A549 (cell line): ENCODE measurements around the gene ZNF570. TPM values are rescaled to one million over a fixed set of nuclear protein-coding genes. Genes with fewer than 3 reads are reported as not detected.

Experiments used
- ATAC-seq, 2 experiments: fragments of 200-7000 bp in 1 of 2; fragments of >200 bp in 1 of 2; cut with Nextera tagmentation in 1 of 2; cut with Tn5 transposase in 1 of 2; 3 replicates each; pipeline versions ENCODE4 v1.8.0 to v1.9.1; 2018 to 2020; ENCODE audit warnings: mild to moderate bottlenecking in 1 of 2, moderate library complexity in 1 of 2
- CTCF ChIA-PET: fragments of 300-600 bp; sonication (Branson Sonifier 250); formaldehyde crosslinking; extraction: SDS; loops from one replicate; lab custom pipeline; 2021; ENCODE audit warnings: antibody characterized with exemption, inconsistent platforms; lab: Yijun Ruan, JAX
- POLR2A ChIA-PET: fragments of 350-600 bp; formaldehyde crosslinking; extraction: SDS; loops from one replicate; lab custom pipeline; 2021; ENCODE audit warnings: antibody characterized with exemption, inconsistent platforms; lab: Yijun Ruan, JAX
- DNase-seq, 2 experiments: peaks; one replicate each; pipeline versions ENCODE4 v3.0.0 to v3.0.0-alpha.2; 2011 to 2016; ENCODE audit warnings: low read depth in 1 of 2, low spot score in 1 of 2
- FAIRE-seq: peaks from 2 replicates; lab custom pipeline; 2011; peaks lifted over from hg19 to GRCh38; lab: Jason Lieb, UNC
- H3K27ac ChIP-seq, 2 experiments: fragments of >200 bp; sonication (Bioruptor Twin); formaldehyde crosslinking; 3 replicates each; pipeline ENCODE4 v1.5.1; 2016 to 2017
- H3K4me1 ChIP-seq: fragments of >200 bp; sonication (Bioruptor Twin); formaldehyde crosslinking; 3 replicates; pipeline ENCODE4 v1.6.1; 2016
- H3K4me2 ChIP-seq: fragments of >200 bp; sonication (Bioruptor Twin); formaldehyde crosslinking; 3 replicates; pipeline ENCODE4 v1.6.1; 2016
- H3K4me3 ChIP-seq: fragments of >200 bp; sonication (Bioruptor Twin); formaldehyde crosslinking; 3 replicates; pipeline ENCODE4 v1.5.1; 2016
- H3K9me3 ChIP-seq: fragments of >200 bp; sonication (Bioruptor Twin); formaldehyde crosslinking; 3 replicates; pipeline ENCODE4 v1.6.1; 2016
- CBX8 ChIP-seq: fragments of 200-600 bp; sonication (generic); IDR thresholded peaks from 2 replicates; pipeline ENCODE4 v1.6.1; 2016
- EP300 ChIP-seq, 2 experiments: fragments of >200 bp; sonication (Bioruptor Twin); formaldehyde crosslinking; IDR thresholded peaks; 2 replicates in 1 of 2; 3 replicates in 1 of 2; pipeline ENCODE4 v1.6.1; 2016 to 2017
- FOSL2 ChIP-seq, 2 experiments: fragments of 450-650 bp in 1 of 2; fragments of >200 bp in 1 of 2; sonication (Bioruptor Twin) in 1 of 2; formaldehyde crosslinking; IDR thresholded peaks; 2 replicates each; pipeline versions ENCODE4 v1.5.0 to v1.6.1; 2016 to 2020; ENCODE audit warnings: mild to moderate bottlenecking in 1 of 2, moderate library complexity in 1 of 2
- HOXB13 ChIP-seq: fragments of 250-450 bp; sonication (Bioruptor Pico); IDR thresholded peaks from 2 replicates; pipeline ENCODE4 v1.5.0; 2020; ENCODE audit warnings: low read depth, mild to moderate bottlenecking, moderate library complexity
- JUNB ChIP-seq: fragments of >200 bp; sonication (Bioruptor Twin); formaldehyde crosslinking; IDR thresholded peaks from 2 replicates; pipeline ENCODE4 v1.6.1; 2016
- MAFK ChIP-seq: fragments of 450-650 bp; IDR thresholded peaks from 2 replicates; pipeline ENCODE4 v1.6.1; 2014; ENCODE audit not compliant: partially characterized antibody
- MAZ ChIP-seq: fragments of 150-350 bp; IDR thresholded peaks from 2 replicates; pipeline ENCODE4 v1.6.1; 2014; ENCODE audit warnings: antibody characterized with exemption, low read depth, low read length, borderline replicate concordance
- NFE2L2 ChIP-seq: fragments of 150-350 bp; conservative IDR thresholded peaks from 2 replicates; pipeline ENCODE4 v1.6.1; 2014; ENCODE audit warnings: low read length
- NR3C1 ChIP-seq: fragments of >200 bp; sonication (Bioruptor Twin); formaldehyde crosslinking; IDR thresholded peaks from 3 replicates; pipeline ENCODE4 v1.6.1; 2017
- PHF8 ChIP-seq: fragments of 200-600 bp; sonication (generic); IDR thresholded peaks from 2 replicates; pipeline ENCODE4 v1.6.1; 2016; ENCODE audit warnings: low read depth, mild to moderate bottlenecking, antibody characterized with exemption, moderate library complexity, borderline replicate concordance
- POLR2A ChIP-seq: IDR thresholded peaks from 2 replicates; pipeline ENCODE4 v1.6.1; 2012; ENCODE audit warnings: mild to moderate bottlenecking, low read length
- SMC3 ChIP-seq: fragments of >200 bp; sonication (Bioruptor Twin); formaldehyde crosslinking; IDR thresholded peaks from 3 replicates; pipeline ENCODE4 v1.6.1; 2018; ENCODE audit warnings: inconsistent platforms
- TP53 ChIP-seq: fragments of 250-450 bp; sonication (Bioruptor Pico); IDR thresholded peaks from 2 replicates; pipeline ENCODE4 v1.5.0; 2021; ENCODE audit warnings: mild to moderate bottlenecking, moderate library complexity
- WGBS: methylation state at CpG from one replicate; pipeline ENCODE4 v1.1.6; 2017; ENCODE audit errors: missing lambda C conversion rate; 5-methylcytosine and 5-hydroxymethylcytosine counted together
- polyA plus RNA-seq, 4 experiments: library from polyadenylated mRNA; depleted of rRNA in 3 of 4; stranded (reverse); fragments of >200 nt; fragmentation: RNase III in 1 of 4; extraction: RNeasy Plus Mini Kit Qiagen cat#74134 plus additional on column Dnase treatment in 1 of 4; gene quantifications; 2 replicates in 3 of 4; 3 replicates in 1 of 4; pipeline ENCODE4 v1.2.3, GENCODE V29; 2011 to 2017
- TF ChIP-seq, protein P1 (sequence below): fragments of >200 bp; sonication (Bioruptor Twin); formaldehyde crosslinking; IDR thresholded peaks from 2 replicates; pipeline ENCODE4 v1.6.1; 2016
- TF ChIP-seq, protein P2 (sequence below): fragments of 200-600 bp; sonication (generic); IDR thresholded peaks from 2 replicates; pipeline ENCODE4 v1.6.1; 2016; ENCODE audit warnings: antibody characterized with exemption, mild to moderate bottlenecking, moderate library complexity
- TF ChIP-seq, protein P3 (sequence below): fragments of 250-450 bp; sonication (Bioruptor Pico); IDR thresholded peaks from 2 replicates; pipeline ENCODE4 v1.5.0; 2020; ENCODE audit warnings: low read depth, mild to moderate bottlenecking, moderate library complexity
- TF ChIP-seq, protein P4 (sequence below): fragments of 250-450 bp; sonication (Bioruptor Pico); IDR thresholded peaks from 2 replicates; pipeline ENCODE4 v1.5.0; 2021; ENCODE audit warnings: mild to moderate bottlenecking, moderate library complexity, borderline replicate concordance

ZNF570 gene
- polyA plus RNA-seq, 2 of the 4 experiments (the other 2 are of a cell fraction), result 3.7 to 7.9 TPM

DNA sequence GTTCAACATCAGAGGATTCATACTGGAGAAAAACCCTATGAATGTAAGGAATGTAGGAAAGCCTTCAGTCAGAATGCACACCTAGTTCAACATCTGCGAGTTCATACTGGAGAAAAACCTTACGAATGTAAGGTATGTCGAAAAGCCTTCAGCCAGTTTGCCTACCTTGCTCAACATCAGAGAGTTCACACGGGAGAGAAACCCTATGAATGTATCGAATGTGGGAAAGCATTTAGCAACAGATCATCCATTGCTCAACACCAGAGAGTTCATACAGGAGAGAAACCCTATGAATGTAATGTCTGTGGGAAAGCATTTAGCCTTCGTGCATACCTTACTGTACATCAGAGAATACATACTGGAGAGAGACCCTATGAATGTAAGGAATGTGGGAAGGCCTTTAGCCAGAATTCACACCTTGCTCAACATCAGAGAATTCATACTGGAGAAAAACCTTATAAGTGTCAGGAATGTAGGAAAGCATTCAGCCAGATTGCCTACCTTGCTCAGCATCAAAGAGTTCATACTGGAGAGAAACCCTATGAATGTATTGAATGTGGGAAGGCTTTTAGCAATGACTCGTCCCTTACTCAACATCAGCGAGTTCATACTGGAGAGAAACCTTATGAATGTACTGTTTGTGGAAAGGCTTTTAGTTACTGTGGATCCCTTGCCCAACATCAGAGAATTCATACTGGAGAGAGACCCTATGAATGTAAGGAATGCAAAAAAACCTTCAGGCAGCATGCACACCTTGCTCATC, 15.4 kb downstream of the ZNF570 start:
- POLR2A ChIA-PET, result no interaction called here
- DNase-seq, result peak in 1 of 2 experiments; percentile 28
- no peaks in the 10 kb centered on the region for H3K4me1 ChIP-seq
- peaks cover 99% of the 10 kb centered on the region for H3K9me3 ChIP-seq
- ATAC-seq, result no peak
- 69% methylated on average over 8 of the region's 8 CpGs for WGBS
- H3K27ac ChIP-seq, result no peak overlapping the region
- FAIRE-seq, result peak; percentile 68
- no peak overlapping the region for H3K4me3 ChIP-seq
- H3K4me2 ChIP-seq, result no peak overlapping the region
- CTCF ChIA-PET, result interaction anchor here (1.0 kb wide), 1 partner anchor 14 kb away, joined by 3 read pairs; no protein-coding TSS in a partner anchor
- TF ChIP-seq, protein P1, sequence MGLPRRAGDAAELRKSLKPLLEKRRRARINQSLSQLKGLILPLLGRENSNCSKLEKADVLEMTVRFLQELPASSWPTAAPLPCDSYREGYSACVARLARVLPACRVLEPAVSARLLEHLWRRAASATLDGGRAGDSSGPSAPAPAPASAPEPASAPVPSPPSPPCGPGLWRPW, result peak; percentile 6; the same call in 1 of the 2 replicates
- TF ChIP-seq, protein P2, sequence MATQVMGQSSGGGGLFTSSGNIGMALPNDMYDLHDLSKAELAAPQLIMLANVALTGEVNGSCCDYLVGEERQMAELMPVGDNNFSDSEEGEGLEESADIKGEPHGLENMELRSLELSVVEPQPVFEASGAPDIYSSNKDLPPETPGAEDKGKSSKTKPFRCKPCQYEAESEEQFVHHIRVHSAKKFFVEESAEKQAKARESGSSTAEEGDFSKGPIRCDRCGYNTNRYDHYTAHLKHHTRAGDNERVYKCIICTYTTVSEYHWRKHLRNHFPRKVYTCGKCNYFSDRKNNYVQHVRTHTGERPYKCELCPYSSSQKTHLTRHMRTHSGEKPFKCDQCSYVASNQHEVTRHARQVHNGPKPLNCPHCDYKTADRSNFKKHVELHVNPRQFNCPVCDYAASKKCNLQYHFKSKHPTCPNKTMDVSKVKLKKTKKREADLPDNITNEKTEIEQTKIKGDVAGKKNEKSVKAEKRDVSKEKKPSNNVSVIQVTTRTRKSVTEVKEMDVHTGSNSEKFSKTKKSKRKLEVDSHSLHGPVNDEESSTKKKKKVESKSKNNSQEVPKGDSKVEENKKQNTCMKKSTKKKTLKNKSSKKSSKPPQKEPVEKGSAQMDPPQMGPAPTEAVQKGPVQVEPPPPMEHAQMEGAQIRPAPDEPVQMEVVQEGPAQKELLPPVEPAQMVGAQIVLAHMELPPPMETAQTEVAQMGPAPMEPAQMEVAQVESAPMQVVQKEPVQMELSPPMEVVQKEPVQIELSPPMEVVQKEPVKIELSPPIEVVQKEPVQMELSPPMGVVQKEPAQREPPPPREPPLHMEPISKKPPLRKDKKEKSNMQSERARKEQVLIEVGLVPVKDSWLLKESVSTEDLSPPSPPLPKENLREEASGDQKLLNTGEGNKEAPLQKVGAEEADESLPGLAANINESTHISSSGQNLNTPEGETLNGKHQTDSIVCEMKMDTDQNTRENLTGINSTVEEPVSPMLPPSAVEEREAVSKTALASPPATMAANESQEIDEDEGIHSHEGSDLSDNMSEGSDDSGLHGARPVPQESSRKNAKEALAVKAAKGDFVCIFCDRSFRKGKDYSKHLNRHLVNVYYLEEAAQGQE, result no peak

DNA sequence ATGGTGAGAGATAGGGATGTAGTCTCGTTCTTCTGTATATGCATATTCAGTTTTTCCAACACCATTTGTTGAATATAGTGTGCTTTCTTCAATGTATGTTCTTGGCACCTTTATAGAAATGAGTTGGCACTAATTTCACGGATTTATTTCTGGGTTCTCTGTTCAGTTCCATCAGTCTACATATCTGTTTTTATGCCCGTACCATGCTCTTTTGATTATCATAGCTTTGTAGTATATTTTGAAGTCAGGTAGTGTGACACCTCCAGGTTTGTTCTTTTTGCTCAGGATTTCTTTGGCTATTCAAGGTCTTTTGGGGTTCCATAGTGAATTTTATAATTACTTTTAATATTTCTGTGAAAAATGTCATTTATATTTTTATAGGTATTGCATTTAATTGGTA, 23.1 kb downstream of the ZNF570 start:
- ATAC-seq (no peak), DNase-seq (no peak), FAIRE-seq (peak; percentile 96)
- POLR2A ChIA-PET, result no interaction called here
- 9% methylated on average over 3 of the region's 3 CpGs for WGBS
- H3K27ac ChIP-seq, result no peak overlapping the region
- TF ChIP-seq HOXB13 (CRISPR knock-in tag), result no peak
- TF ChIP-seq, protein P3, sequence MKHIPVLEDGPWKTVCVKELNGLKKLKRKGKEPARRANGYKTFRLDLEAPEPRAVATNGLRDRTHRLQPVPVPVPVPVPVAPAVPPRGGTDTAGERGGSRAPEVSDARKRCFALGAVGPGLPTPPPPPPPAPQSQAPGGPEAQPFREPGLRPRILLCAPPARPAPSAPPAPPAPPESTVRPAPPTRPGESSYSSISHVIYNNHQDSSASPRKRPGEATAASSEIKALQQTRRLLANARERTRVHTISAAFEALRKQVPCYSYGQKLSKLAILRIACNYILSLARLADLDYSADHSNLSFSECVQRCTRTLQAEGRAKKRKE (CRISPR knock-in tag), result no peak
- TF ChIP-seq EP300 (IDR thresholded peaks at IDR 0.05), result no peak
- TF ChIP-seq NR3C1, result no peak
- TF ChIP-seq MAFK, result no peak
- TF ChIP-seq POLR2A, result no peak
- TF ChIP-seq NFE2L2, result no peak
- no peak for TF ChIP-seq SMC3
- TF ChIP-seq, protein P4, sequence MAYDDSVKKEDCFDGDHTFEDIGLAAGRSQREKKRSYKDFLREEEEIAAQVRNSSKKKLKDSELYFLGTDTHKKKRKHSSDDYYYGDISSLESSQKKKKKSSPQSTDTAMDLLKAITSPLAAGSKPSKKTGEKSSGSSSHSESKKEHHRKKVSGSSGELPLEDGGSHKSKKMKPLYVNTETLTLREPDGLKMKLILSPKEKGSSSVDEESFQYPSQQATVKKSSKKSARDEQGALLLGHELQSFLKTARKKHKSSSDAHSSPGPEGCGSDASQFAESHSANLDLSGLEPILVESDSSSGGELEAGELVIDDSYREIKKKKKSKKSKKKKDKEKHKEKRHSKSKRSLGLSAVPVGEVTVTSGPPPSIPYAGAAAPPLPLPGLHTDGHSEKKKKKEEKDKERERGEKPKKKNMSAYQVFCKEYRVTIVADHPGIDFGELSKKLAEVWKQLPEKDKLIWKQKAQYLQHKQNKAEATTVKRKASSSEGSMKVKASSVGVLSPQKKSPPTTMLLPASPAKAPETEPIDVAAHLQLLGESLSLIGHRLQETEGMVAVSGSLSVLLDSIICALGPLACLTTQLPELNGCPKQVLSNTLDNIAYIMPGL, result no peak
- no peak for TF ChIP-seq JUNB
- TF ChIP-seq CBX8, result no peak
- no peak for TF ChIP-seq PHF8
- TF ChIP-seq MAZ, result no peak
- TF ChIP-seq FOSL2 (IDR thresholded peaks at IDR 0.05), result no peak
- TF ChIP-seq FOSL2 (CRISPR knock-in tag; IDR thresholded peaks at IDR 0.05), result no peak
- no peak for TF ChIP-seq TP53 (CRISPR knock-in tag)
- TF ChIP-seq, all 56 proteins: peak for 0
- Histone ChIP-seq H3K9me3 (peaks cover 94% of the 10 kb centered on the region), H3K4me3 (no peak overlapping the region), H3K4me1 (no peaks in the 10 kb centered on the region), H3K4me2 (no peak overlapping the region)
- CTCF ChIA-PET, result no interaction called here
